Stimulated activated CD4-positive, alpha-beta T cell treated with anti-CD3 and anti-CD28 coated beads, Interleukin-15, amount 100 ng/mL, for 24 hours (primary cell): ENCODE measurements around the gene FBN1.

ENCODE experiments used
- DNase-seq: peaks from one replicate; pipeline ENCODE4 v3.0.0-alpha.2; 2020

The FBN1 gene

GRCh38 chr15:48419896-48420295 lies 225.6 kb downstream of the FBN1 start:
- no peak for DNase-seq

GRCh38 chr15:48418343-48418742 lies 227.2 kb downstream of the FBN1 start:
- DNase-seq, result no peak

GRCh38 chr15:48416301-48416700 lies 229.2 kb downstream of the FBN1 start:
- no peak for DNase-seq

- no peak for DNase-seq
Measured at GRCh38 chr15:48415036-48415886, 230.2 kb downstream of the FBN1 start.

- no peak for DNase-seq
Measured at GRCh38 chr15:48414015-48414414, 231.5 kb downstream of the FBN1 start.

- DNase-seq, result no peak
Measured at GRCh38 chr15:48413304-48413703, 232.2 kb downstream of the FBN1 start.

GRCh38 chr15:48411971-48412591 lies 233.4 kb downstream of the FBN1 start:
- no peak for DNase-seq

- DNase-seq, result no peak
Measured at GRCh38 chr15:48409623-48410022, 235.9 kb downstream of the FBN1 start.

GRCh38 chr15:48408327-48408726 lies 237.2 kb downstream of the FBN1 start:
- no peak for DNase-seq

- DNase-seq, result no peak
Measured at GRCh38 chr15:48407646-48408045, 237.9 kb downstream of the FBN1 start.

GRCh38 chr15:48406911-48407310 lies 238.6 kb downstream of the FBN1 start:
- DNase-seq, result no peak

GRCh38 chr15:48406266-48406891 lies 239.1 kb downstream of the FBN1 start:
- no peak for DNase-seq

GRCh38 chr15:48402427-48403177 lies 242.9 kb downstream of the FBN1 start:
- DNase-seq, result no peak

- no peak for DNase-seq
Measured at GRCh38 chr15:48400086-48400485, 245.4 kb downstream of the FBN1 start.

- DNase-seq, result no peak
Measured at GRCh38 chr15:48397841-48398240, 247.7 kb downstream of the FBN1 start.

GRCh38 chr15:48396020-48396419 lies 249.5 kb downstream of the FBN1 start:
- no peak for DNase-seq

- no peak for DNase-seq
Measured at GRCh38 chr15:48395521-48396011, 249.9 kb downstream of the FBN1 start.

GRCh38 chr15:48394970-48395369 lies 250.5 kb downstream of the FBN1 start:
- no peak for DNase-seq

- DNase-seq, result no peak
Measured at GRCh38 chr15:48393645-48394506, 251.6 kb downstream of the FBN1 start.

- no peak for DNase-seq
Measured at GRCh38 chr15:48392356-48392755, 253.2 kb downstream of the FBN1 start.

GRCh38 chr15:48391950-48392349 lies 253.6 kb downstream of the FBN1 start:
- no peak for DNase-seq

- no peak for DNase-seq
Measured at GRCh38 chr15:48389691-48390143, 255.8 kb downstream of the FBN1 start.
